Stimulated activated CD8-positive, alpha-beta memory T cell treated with anti-CD3 and anti-CD28 coated beads, Interleukin-15, amount 100 ng/mL, for 1 hour (primary cell): ENCODE data around the gene GDF7.

Experiments
- DNase-seq: peaks from one replicate; pipeline ENCODE4 v3.0.0-alpha.2; 2020; ENCODE audit warnings: low read depth

Gene GDF7

DNA sequence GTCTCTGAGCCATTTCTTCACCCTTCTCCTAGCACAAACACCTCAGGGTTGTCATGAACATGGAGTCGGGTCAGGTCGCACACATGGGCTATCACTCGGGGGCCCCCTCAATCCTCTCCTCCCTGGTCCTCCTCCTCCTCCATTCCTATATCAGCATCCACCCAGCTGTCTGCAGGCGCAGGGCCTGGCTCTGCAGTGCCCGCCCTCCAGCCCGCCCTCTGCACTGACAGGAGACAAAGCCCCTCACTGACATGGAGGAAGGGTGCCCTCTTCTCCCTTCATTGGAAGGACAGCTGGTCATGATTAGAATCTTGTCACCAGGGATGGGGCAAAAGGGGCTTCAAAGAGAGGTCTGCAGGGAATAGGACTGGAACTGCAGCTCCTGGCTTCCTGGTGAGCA, 37.8 kb upstream of the GDF7 start:
- no peak for DNase-seq

GRCh38 chr2:20629581-20630171, 37.3 kb upstream of the GDF7 start:
- DNase-seq = no peak

DNA sequence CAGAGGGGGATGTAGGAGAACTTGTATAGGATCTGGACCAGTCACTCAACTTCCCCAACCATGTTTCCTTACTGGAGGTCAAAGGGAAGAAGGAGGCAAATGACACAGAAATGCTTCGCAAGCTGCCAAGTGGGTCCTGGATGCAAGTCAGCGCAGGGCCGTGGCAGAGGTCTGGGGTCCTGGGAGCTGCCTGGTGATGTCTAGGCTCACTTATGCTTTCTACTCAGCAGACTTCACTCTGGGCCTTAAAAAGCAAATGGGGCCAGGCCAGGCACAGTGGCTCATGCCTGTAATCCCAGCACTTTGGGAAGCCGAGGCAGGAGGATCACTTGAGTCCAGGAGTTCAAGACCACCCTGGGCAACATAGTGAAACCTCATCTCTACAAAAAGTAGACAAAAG, 36.0 kb upstream of the GDF7 start:
- DNase-seq = no peak

GRCh38 chr2:20631617-20632307, 35.2 kb upstream of the GDF7 start:
- no peak for DNase-seq

GRCh38 chr2:20632446-20632990, 34.4 kb upstream of the GDF7 start:
- no peak for DNase-seq

DNA sequence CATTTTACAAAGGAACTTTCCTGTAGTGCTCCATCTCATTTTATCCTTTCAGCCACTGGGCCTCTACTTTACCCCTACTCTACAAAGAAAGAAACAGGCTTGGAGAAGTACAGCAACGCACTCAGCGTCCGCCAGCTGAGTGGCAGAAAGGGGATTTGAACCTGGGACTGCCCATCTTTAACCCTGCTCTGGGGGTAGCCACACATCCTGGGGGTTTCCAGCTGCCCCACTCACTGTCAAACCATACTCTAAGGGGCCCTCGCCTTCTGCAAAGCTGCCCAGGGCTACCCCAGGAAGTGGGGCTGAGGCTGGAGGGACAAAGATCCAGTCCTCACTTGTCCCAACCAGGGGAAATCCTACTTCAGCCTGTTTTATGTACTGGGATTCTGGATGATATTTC, 33.9 kb upstream of the GDF7 start:
- DNase-seq = no peak

DNA sequence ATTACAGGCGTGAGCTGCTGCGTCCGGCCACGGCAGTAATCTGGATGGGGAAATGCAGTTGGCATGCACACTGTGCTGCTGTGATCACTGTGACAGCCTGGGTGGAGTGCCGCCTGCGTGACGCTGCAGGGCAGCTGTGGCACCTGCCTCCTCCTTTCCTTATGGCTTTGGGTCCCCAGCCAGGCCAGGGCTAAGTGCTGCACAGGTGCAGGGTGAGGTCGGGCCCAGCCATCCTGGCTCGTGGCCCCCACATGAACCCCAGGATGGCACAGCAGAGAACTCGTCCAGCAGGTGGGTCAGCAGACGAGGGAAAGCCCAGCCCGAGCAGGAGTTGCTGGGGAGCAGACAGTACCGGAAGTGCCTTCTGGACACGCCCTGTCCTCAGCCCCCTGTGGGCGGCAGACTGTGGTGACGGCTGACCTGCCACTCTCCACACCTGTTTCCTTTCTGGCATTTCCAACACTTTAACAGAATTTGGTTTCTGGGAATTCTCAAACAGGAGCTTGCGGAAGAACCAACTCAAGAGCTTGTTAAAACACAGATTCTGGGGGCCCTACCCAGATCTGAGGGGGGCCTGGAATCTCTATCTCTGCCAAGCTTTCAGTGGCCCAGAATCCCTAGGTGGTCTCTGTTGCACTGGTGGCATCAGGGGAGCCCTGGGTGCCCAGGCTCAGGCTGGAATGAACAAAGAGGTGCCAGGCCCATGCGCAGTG, 33.0 kb upstream of the GDF7 start:
- DNase-seq = no peak

DNA sequence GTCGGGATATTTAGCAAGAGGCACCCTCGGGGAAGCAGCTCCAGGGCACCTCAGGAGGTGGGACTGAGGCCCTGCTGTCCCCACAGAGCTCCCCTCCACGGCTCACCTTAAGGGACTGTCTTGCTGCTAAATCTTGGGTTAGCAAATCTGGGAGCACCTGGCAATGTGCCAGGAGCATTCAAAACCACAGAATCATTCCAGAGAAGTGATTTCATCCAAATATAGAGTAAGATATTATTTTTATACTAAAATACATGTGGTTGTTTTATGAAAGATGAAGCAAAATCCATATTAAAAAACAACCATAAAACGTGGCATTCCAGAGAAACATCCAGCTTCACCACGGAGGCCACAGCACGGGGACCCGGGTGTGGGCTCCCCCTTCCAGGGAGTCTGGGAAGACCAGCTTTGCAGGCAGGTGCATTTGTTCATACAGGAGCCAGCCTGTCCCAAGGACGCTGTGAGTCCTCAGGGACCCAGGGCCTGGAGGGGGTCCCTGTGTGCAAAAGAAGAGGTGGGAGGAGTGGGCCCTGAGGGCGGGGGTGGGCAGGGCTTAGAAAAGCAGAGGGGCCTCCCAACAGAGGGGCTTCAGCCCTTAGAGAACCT, 32.3 kb upstream of the GDF7 start:
- no peak for DNase-seq

DNA sequence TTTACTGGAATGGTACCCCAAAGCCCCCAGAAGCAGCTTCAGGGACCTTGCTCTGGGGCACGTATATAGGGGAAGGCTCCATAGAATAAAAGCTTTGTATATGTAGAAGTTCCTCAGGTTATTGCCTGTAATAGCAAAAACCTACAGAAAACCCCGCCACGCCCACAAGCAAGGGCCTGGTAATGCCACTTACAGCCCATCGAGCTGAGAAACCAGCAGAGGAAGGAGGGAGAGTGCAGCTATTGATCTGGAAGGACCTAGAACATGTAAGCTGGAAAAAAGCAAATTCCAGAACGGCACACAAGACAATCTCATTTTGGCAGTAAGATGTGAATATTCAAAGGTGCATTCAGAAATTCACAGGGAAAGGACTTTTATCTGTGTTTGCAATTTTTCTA, 31.8 kb upstream of the GDF7 start:
- no peak for DNase-seq

DNA sequence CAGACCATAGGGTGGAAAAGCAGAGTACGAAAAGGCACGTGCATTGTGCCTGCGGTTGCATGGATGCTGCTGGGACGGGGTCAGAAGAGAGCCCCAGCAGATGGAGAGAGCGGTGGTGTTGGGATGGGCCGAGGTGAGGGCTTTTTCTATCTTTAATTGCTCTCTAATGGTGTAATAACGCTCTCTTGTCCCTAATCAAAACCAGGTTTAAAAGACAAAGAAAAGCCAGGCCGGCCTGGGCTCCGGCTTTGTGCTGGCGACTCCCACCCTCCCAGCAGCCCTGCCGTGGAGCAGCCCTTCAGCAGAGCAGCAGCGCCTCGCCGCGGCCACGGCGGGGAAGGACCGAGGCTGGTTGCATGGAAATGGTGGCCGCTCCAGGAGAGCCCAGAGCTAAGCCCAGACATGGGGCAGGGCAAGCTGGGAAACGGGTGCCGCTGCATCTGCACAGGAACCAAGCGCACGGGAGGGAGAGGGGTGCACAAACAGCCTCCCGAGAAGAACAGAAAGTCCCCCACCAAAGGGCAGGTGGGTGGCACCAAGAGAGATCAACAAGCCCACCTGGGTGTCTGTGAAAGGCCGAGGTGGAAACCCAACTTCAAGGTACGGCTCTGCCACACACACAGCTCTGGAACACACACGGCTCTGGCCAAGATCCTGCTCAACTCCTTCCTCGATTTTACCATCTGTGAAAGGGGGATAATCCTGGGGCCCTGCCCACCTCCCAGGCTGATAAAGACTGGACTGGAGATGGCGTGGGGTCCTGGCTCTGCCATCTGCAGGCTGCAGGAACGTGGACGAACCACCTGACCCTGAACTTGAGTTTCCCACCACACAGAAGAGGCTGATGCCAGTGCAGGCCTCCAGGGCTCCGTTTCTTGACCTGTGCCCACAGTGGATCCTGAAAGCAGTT, 31.0 kb upstream of the GDF7 start:
- DNase-seq = no peak

DNA sequence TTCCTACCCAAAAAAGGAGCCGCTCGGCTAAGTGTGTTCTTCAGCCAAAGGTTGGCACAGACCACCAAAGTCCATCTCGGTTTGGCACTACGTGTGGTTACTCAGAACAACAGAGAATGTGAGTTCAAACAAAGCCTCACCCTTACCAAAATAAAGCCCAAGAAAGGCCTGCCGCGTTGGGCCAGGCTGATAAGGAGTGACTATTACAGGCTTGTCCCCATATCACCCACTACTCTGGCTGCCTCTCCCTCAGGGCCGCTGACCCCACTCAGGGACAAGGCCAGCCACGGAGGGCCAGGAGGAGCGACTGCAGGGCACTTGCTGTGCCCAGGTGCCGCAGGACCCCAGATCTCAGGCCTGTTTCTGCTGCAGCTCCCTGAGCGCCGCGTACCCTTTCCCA, 29.8 kb upstream of the GDF7 start:
- no peak for DNase-seq

DNA sequence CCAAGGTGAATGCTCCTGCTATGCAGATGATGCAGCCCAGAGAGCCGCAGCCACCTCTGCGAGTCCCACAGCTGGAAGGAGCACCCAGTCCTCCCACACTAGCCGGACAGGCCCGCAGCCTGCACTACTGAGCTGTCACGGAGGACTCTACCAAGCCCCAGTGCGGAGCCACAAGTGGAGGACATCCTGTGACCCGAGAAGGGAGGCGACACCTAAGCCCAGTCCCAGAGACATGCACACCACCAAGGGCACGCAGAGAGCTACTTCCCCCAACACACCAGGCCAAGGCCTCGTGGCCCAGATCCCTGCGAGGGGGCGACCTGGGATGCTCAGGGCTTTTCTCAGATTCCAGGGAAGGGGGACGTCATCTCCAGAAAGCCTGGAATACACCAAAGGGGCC, 28.9 kb upstream of the GDF7 start:
- no peak for DNase-seq

DNA sequence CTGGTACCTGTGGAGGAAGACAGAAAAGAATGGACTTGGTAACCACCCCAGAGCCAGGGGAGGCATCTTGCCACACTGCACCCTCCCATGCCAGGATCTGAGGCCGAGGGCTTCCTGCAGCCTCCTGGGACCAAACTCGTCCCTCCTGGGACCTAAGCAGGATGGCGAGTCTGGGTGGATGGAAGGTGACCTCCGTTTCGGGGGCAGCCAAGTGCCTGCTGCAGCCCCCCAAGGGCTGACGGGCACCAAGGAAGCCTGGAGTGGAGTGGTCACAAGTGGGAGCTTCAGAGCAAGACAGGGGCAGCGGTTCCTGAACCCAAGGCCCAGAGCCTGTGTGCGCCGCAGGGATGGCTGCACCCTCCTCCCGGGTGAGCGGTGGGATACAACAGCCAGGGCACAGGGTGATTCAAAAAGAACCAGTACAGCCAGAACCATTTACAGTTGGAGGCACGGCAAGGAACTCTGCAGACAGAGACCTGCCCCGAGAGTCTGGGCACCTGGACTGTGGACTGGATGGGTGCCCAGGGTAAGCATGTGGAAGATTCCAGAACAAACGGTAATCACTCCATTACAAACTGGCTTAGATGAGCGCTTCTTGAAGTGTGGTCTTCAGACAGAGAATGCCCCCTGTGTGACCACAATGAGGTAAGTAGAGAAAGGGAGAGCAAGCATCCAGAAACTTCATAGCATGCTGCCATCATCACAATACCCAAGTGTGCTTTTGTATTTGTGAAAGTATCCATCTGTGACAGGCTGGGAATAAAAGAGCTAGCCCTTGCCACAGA, 28.1 kb upstream of the GDF7 start:
- DNase-seq = no peak

GRCh38 chr2:20640411-20641122, 26.4 kb upstream of the GDF7 start:
- no peak for DNase-seq

DNA sequence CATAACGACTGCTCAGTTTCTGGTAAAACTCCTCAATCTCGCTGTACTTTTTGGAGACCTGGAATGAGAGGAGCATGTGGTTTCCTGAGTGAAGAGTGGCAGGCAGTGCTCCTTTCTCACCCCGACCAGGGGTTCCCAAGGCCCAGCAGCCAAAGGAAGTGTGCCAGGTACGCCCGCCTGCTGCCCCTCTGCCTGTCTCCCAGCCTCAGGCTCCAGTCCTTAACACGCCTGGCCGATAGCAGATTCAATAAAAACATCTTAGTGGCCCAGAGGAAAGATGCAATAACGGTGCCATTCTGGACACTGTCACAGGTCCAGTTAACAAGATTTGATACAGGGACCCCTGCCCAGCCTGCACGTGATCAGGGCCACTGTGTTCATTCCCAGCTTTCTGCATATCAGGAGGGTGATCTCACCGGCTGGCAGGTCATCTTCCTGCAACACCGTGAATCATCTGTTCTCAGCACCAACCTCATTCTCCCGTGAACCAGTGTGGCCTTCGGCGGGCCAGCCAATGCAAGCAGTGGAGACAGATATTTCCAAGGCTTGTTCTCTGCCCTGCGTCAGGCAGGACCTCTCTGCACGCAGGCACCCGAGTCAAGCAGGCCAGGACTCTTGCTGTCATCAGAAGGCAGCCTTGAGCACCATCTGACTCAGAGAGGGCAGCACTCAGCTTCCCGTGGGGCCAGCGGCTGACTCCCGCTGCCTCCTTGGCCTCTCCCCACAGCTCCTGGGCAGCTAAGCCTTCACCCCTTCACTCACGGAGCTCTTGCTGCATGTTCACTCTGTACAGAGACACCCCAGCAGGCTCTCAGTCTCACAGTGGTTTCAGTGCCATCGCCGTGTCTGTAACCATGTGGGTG, 25.6 kb upstream of the GDF7 start:
- DNase-seq = no peak

GRCh38 chr2:20642055-20642971, 24.6 kb upstream of the GDF7 start:
- DNase-seq = peak; percentile 42

GRCh38 chr2:20643060-20643459, 23.9 kb upstream of the GDF7 start:
- no peak for DNase-seq

DNA sequence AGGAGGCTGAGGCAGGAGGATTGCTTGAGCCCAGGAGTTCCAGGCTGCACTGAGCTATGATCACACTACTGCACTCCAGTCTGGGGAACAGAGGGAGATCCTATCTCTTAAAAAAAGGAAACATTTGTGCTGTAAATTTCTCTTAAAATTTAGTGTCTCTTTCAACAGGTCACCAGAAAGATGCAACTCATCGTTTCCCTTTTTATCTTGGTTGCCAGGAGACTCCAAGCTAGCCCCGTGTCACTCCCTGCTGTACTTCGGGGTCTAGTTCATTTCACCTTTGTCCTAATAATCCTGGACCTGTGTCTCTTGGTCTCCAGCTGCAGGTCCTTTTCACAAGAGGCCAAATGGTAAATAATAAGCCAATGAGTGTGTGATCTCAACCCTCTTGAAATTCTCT, 23.1 kb upstream of the GDF7 start:
- DNase-seq = no peak
